Endometrial microvascular endothelial cells (primary cell): ENCODE results near the gene DGKQ. TPM values are rescaled to one million over a fixed set of nuclear protein-coding genes. Genes with fewer than 3 reads are reported as not detected.
"Not testable (repeated sequence)": the region's sequence is repeated elsewhere in the genome, so short reads cannot be mapped to it uniquely, and the experiment has no call there.

Experiments
- in situ Hi-C: cut with HindIII; loops from 2 replicates; pipeline ENCODE4 v1.10.0; 2017; ENCODE audit warnings: low sequenced_read_pairs, low pct_unique_long_range_greater_than_20kb; ENCODE audit errors: inconsistent ontology term
- total RNA-seq: library from RNA; depleted of rRNA; stranded (reverse); fragments of >200 nt; gene quantifications from one replicate; pipeline ENCODE4 v1.2.3, GENCODE V29; 2015; ENCODE audit errors: inconsistent ontology term

Gene DGKQ
- total RNA-seq, 1 donor from 2014 or later = 17.3 TPM

- in situ Hi-C loops = no loop called here
Observed at GRCh38 chr4:1011666-1012033, 38.3 kb upstream of the DGKQ start.

- in situ Hi-C loops = no loop called here
Observed at GRCh38 chr4:1011022-1011665, 37.8 kb upstream of the DGKQ start, which contains the start of gene FGFRL1. Gene FGFRL1, plus strand, starts transcription at chr4:1011626. Its CDS starts 860 bp downstream, at chr4:1012486.

GRCh38 chr4:1010395-1011021 is 37.1 kb upstream of the DGKQ start:
- in situ Hi-C loops = no loop called here

- in situ Hi-C loops = no loop called here
Observed at GRCh38 chr4:1009542-1010394, 36.4 kb upstream of the DGKQ start.

- in situ Hi-C loops = no loop called here
Observed at GRCh38 chr4:1008840-1009541, 35.6 kb upstream of the DGKQ start.

- in situ Hi-C loops = no loop called here
Observed at GRCh38 chr4:1006856-1007255, 33.5 kb upstream of the DGKQ start.

GRCh38 chr4:1004557-1005485 is 31.5 kb upstream of the DGKQ start:
- in situ Hi-C loops = no loop called here

- in situ Hi-C loops = no loop called here
Observed at GRCh38 chr4:1004071-1004418, 30.7 kb upstream of the DGKQ start.

GRCh38 chr4:1003271-1004070 is 30.1 kb upstream of the DGKQ start:
- in situ Hi-C loops = no loop called here

GRCh38 chr4:1002631-1003251 is 29.4 kb upstream of the DGKQ start:
- in situ Hi-C loops = no loop called here

- in situ Hi-C loops = no loop called here
Observed at GRCh38 chr4:1002131-1002630, 28.8 kb upstream of the DGKQ start.

- in situ Hi-C loops = no loop called here
Observed at GRCh38 chr4:1001561-1002130, 28.3 kb upstream of the DGKQ start.

GRCh38 chr4:1000686-1001260 is 27.4 kb upstream of the DGKQ start:
- in situ Hi-C loops = no loop called here

GRCh38 chr4:999882-1000425 is 26.6 kb upstream of the DGKQ start:
- in situ Hi-C loops = no loop called here

GRCh38 chr4:999240-999863 is 26.0 kb upstream of the DGKQ start:
- in situ Hi-C loops = not testable (repeated sequence)
